Measurements from ENCODE around the gene SP140L. TPM values are rescaled to one million over a fixed set of nuclear protein-coding genes. Genes with fewer than 3 reads are reported as not detected.

Gene SP140L
- total and polyA plus RNA-seq, 2 of the 8 experiments (the other 6 are each of a cell fraction or from before 2014, with no cell fraction given), result 0.36 to 1.5 TPM

DNA sequence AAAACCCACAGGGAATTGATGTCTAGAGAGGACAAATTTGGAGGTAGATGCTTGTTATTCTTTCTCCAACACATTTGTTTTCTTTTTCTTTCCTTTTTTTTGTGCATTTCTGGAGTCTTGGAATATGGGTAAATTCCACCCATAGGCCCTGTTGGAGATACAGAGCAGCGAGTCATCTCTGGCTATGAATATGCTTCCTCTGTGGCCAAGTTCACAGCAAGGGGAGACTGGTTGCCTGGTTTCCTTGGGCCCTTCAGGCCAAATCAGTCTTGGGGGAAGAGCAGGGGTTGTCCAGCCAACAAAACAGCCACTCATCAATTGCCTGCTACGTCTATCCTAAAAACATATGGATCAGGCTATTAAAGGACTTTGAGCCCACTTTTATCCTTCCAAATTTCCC is 116.5 kb downstream of the SP140L start:
- no peak overlapping the region for H2BK12ac ChIP-seq (ENCODE audit: low read depth, low read length)
- H3K4me2 ChIP-seq (ENCODE audit: insufficient read depth in 1 of 2, low read depth in 2 of 2, low read length in 2 of 2), result no peak overlapping the region
- H3K56ac ChIP-seq (replicated peaks; ENCODE audit: insufficient read length, low read depth, low read length), result no peak overlapping the region
- H4K8ac ChIP-seq (ENCODE audit: extremely low read depth, insufficient read depth, low read length), result no peak overlapping the region
- no peak overlapping the region for H3K9ac ChIP-seq (replicated peaks in 1 of 4; ENCODE audit: extremely low read depth in 1 of 4, low read depth in 3 of 4, low read length in 3 of 4)
- TF ChIP-seq, protein P1, sequence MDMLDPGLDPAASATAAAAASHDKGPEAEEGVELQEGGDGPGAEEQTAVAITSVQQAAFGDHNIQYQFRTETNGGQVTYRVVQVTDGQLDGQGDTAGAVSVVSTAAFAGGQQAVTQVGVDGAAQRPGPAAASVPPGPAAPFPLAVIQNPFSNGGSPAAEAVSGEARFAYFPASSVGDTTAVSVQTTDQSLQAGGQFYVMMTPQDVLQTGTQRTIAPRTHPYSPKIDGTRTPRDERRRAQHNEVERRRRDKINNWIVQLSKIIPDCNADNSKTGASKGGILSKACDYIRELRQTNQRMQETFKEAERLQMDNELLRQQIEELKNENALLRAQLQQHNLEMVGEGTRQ (IDR thresholded peaks at IDR 0.05; ENCODE audit: low read length), result no peak
- no peak overlapping the region for H2BK120ac ChIP-seq (replicated peaks; ENCODE audit: low read depth, low read length)
- no peak overlapping the region for H4K91ac ChIP-seq (replicated peaks; ENCODE audit: insufficient read length, low read length)
- H2BK20ac ChIP-seq (ENCODE audit: low read length), result no peak overlapping the region
- H3K79me1 ChIP-seq (ENCODE audit: low read depth, low read length), result no peaks in the 10 kb centered on the region
- DNase-seq (ENCODE audit: low read depth in 1 of 2, low spot score in 2 of 2) (no peak), FAIRE-seq (no peak)
- no peak overlapping the region for H2BK5ac ChIP-seq (ENCODE audit: low read depth, low read length)
- no peaks in the 10 kb centered on the region for H3K36me3 ChIP-seq (ENCODE audit: control insufficient read depth in 2 of 4, insufficient read depth in 4 of 4, low read length in 3 of 4)
- H3K27me3 ChIP-seq (replicated peaks in 1 of 4; ENCODE audit: control insufficient read depth in 3 of 4, extremely low read depth in 1 of 4, insufficient read depth in 3 of 4, low read length in 3 of 4), result no peaks in the 10 kb centered on the region
- H2AFZ ChIP-seq (ENCODE audit: low read length), result no peak overlapping the region
- no peak overlapping the region for H2AK5ac ChIP-seq (ENCODE audit: low read depth, low read length)
- H4K20me1 ChIP-seq (replicated peaks in 1 of 2; ENCODE audit: control insufficient read depth in 1 of 2, insufficient read depth in 2 of 2, low read length in 2 of 2), result no peaks in the 10 kb centered on the region
- no peak overlapping the region for H3K23ac ChIP-seq (ENCODE audit: insufficient read length)
- no peak overlapping the region for H3K4me3 ChIP-seq (ENCODE audit: extremely low read depth in 1 of 4, insufficient read depth in 2 of 4, low read depth in 3 of 4, low read length in 4 of 4)
- H2BK15ac ChIP-seq (ENCODE audit: low read length), result no peak overlapping the region
- H3K18ac ChIP-seq (ENCODE audit: extremely low read depth, low read length), result no peak overlapping the region
- 95% methylated on average over 2 of the region's 2 CpGs; no CpG with 5 or more reads in 1 of the 2 experiments for WGBS, 2 experiments (ENCODE audit: extremely low coverage in 1 of 2, insufficient coverage in 1 of 2, insufficient read length in 1 of 2, insufficient replicate concordance in 2 of 2, low coverage in 1 of 2, low lambda C conversion rate in 2 of 2, missing lambda C conversion rate in 1 of 2)
- ChIA-PET POLR2A (ENCODE audit: partially characterized antibody) (no interaction called here), CTCF (ENCODE audit: partially characterized antibody) (no interaction called here)
- no peaks in the 10 kb centered on the region for H3K23me2 ChIP-seq (ENCODE audit: low read depth, low read length)
- no peak overlapping the region for H3K27ac ChIP-seq (ENCODE audit: low read depth, low read length)
- no peak overlapping the region for H3K14ac ChIP-seq (ENCODE audit: insufficient read length)
- H3K79me2 ChIP-seq (ENCODE audit: control insufficient read depth in 1 of 2, insufficient read depth in 2 of 2, low read length in 2 of 2), result no peaks in the 10 kb centered on the region
- H3K4ac ChIP-seq (replicated peaks; ENCODE audit: insufficient read length, low read depth, low read length), result no peak overlapping the region
- H3K9me3 ChIP-seq (ENCODE audit: insufficient read depth in 2 of 2, low read depth in 1 of 2, low read length in 1 of 2), result no peaks in the 10 kb centered on the region
- H3K4me1 ChIP-seq (replicated peaks in 1 of 4; ENCODE audit: control insufficient read depth in 3 of 4, insufficient read depth in 4 of 4, low read length in 3 of 4), result no peaks in the 10 kb centered on the region; a peak in 1 of 7 replicates
- no peak overlapping the region for H4K5ac ChIP-seq (ENCODE audit: insufficient read length, low read depth, low read length)

All from H1 (cell line).